ENCODE results near the gene PIGU. TPM values are rescaled to one million over a fixed set of nuclear protein-coding genes. Genes with fewer than 3 reads are reported as not detected.

The PIGU gene
- total RNA-seq, 4 donors from 2014 or later = 9.5 to 17.5 (median 12.5) TPM

DNA sequence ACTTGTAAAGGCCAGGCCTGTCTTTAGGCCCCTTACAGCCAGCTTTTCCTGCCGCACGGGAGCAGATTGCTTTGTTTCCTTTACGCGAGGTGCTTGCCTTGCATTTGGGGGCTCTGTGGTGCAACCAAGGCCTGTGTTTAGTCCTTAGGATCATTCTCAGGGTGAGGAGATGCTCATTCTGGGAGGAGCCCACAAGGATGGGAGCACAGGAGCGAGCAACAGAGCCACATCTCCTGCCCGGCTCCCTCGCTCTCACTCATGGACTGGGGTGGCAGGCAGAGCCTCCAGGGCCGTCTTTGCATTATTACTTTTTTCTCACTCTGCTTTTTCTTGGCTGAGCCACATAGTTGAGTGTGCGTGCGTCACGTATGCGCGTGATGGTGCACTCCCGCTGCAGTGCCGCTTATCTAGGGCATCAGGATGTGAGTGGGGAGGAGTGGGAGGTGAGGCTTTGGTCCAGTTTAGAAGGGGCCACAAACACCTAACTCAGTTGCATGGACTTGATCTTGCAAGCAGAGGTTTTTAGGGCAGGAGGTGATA, 141.5 kb downstream of the PIGU start:
- intact Hi-C loops (cut with DNase I; ENCODE audit: low total_unique reads) = no loop called here

DNA sequence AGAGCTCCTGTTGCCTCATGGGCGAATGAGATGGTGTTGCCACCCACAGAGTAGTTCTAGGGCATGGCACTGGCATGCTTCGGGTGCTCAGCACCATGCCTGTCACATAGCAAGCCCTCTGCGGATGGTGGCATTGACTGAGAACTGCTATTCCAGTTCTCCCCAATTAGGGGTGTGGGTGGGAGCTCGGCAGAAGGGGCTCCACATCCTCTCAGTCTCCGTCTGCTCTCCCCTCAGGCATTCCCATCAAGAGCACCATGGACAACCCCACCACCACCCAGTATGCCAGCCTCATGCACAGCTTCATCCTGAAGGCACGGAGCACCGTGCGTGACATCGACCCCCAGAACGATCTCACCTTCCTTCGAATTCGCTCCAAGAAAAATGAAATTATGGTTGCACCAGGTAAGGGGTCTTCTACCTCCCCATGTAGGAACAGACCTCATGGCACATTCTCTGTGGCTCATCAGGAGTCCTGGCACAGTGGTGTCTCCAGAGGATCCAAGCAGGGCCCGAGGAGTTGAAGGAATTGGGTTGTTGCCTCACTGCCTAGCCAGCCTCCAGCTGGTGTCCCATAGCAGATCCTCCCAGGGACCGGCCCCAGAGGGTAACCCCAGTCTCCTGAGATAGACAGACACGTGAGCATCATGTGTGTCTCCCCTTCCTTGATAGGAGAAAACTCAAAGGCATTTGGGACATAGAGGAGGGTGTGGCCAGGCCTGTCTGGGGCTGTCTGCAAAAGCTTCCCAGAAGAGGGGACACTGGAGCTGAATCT, 142.3 kb downstream of the PIGU start:
- TF ChIP-seq, protein P1, sequence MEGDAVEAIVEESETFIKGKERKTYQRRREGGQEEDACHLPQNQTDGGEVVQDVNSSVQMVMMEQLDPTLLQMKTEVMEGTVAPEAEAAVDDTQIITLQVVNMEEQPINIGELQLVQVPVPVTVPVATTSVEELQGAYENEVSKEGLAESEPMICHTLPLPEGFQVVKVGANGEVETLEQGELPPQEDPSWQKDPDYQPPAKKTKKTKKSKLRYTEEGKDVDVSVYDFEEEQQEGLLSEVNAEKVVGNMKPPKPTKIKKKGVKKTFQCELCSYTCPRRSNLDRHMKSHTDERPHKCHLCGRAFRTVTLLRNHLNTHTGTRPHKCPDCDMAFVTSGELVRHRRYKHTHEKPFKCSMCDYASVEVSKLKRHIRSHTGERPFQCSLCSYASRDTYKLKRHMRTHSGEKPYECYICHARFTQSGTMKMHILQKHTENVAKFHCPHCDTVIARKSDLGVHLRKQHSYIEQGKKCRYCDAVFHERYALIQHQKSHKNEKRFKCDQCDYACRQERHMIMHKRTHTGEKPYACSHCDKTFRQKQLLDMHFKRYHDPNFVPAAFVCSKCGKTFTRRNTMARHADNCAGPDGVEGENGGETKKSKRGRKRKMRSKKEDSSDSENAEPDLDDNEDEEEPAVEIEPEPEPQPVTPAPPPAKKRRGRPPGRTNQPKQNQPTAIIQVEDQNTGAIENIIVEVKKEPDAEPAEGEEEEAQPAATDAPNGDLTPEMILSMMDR (IDR thresholded peaks at IDR 0.05) = no peak
- no peak for TF ChIP-seq POLR2A (IDR thresholded peaks at IDR 0.05)
- Histone ChIP-seq H3K27me3 (no peaks in the 10 kb centered on the region), H3K4me1 (no peaks in the 10 kb centered on the region), H3K4me3 (no peak overlapping the region), H3K36me3 (no peaks in the 10 kb centered on the region), H3K27ac (no peak overlapping the region), H3K9me3 (no peaks in the 10 kb centered on the region)
- intact Hi-C loops (cut with DNase I; ENCODE audit: low total_unique reads) = no loop called here
- no peak for DNase-seq

More for the DNA sequence above, 141.5 kb downstream of the PIGU start:
- Histone ChIP-seq H3K9me3 (no peaks in the 10 kb centered on the region), H3K36me3 (no peaks in the 10 kb centered on the region), H3K4me3 (no peak overlapping the region), H3K27ac (no peak overlapping the region), H3K4me1 (no peaks in the 10 kb centered on the region), H3K27me3 (no peaks in the 10 kb centered on the region)
- no peak for DNase-seq
- no peak for TF ChIP-seq POLR2A (IDR thresholded peaks at IDR 0.05)
- TF ChIP-seq, protein P1 (IDR thresholded peaks at IDR 0.05) = no peak

DNA sequence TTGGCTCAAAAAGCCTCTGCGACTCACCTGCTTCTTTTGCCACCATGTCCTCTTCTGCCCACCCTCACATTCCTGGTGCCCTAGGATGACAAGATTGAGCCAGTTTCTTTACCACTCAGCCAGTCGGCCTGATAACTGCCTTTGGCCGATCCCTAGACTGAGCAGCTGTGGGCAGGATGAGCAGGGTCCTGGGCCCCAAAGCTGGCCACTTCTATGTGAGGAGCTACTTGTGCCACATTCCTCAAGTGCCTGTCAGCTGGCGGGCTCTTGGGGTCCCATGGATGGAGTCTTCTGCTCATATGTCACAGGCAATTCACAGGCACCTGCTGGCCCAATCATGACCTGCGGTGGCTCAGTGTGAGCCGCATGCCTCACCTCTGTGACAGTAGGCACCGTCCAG, 144.1 kb downstream of the PIGU start:
- Histone ChIP-seq H3K9me3 (no peaks in the 10 kb centered on the region), H3K4me3 (no peak overlapping the region), H3K36me3 (no peaks in the 10 kb centered on the region), H3K27me3 (no peaks in the 10 kb centered on the region), H3K4me1 (no peaks in the 10 kb centered on the region), H3K27ac (no peak overlapping the region)
- intact Hi-C loops (cut with DNase I; ENCODE audit: low total_unique reads) = no loop called here
- TF ChIP-seq, protein P1 (IDR thresholded peaks at IDR 0.05) = no peak
- TF ChIP-seq POLR2A (IDR thresholded peaks at IDR 0.05) = no peak
- DNase-seq = no peak

GRCh38 chr20:34532320-34532719, 144.6 kb downstream of the PIGU start:
- TF ChIP-seq, protein P1 (IDR thresholded peaks at IDR 0.05) = no peak
- TF ChIP-seq POLR2A (IDR thresholded peaks at IDR 0.05) = no peak
- DNase-seq = no peak
- Histone ChIP-seq H3K4me1 (no peaks in the 10 kb centered on the region), H3K9me3 (no peaks in the 10 kb centered on the region), H3K36me3 (no peaks in the 10 kb centered on the region), H3K27me3 (no peaks in the 10 kb centered on the region), H3K4me3 (no peak overlapping the region), H3K27ac (no peak overlapping the region)
- intact Hi-C loops (cut with DNase I; ENCODE audit: low total_unique reads) = no loop called here

DNA sequence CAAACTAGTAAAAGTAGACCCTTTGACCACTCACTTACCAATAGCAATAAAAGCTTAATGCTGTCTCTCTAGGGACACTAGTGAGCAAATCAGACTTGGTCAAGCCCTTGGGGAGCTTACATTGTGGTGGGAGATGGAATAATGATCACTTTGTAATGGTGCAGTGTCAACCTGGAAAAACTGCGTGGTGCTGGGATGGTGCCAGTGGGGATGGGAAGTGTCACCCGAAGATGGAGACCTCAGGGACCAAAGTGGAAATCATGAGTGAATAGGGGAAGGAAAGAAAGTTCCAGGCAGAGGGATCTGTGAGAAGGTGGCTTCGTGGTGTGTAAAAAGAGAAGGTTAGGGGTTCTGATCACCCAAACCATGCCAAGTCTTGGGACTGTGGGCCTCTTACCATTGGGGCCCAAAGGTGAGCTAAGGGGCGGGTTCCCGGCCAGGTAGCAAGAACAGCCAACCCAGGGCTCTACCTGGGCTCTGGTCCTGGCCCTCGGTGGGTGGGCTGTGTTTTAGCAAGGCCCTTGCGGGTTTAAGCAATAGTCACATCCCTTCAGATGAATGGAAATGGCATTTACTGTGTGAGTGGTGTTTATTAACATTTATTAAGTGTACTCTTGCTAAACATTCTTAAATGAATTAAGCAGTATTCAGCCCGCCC, 145.2 kb downstream of the PIGU start:
- Histone ChIP-seq H3K9me3 (no peaks in the 10 kb centered on the region), H3K36me3 (no peaks in the 10 kb centered on the region), H3K4me3 (no peak overlapping the region), H3K4me1 (no peaks in the 10 kb centered on the region), H3K27ac (no peak overlapping the region), H3K27me3 (no peaks in the 10 kb centered on the region)
- DNase-seq = no peak
- no peak for TF ChIP-seq POLR2A (IDR thresholded peaks at IDR 0.05)
- TF ChIP-seq, protein P1 (IDR thresholded peaks at IDR 0.05) = no peak
- intact Hi-C loops (cut with DNase I; ENCODE audit: low total_unique reads) = no loop called here
